GM21515 (cell line): ENCODE results near the gene BANP.
"Not testable (repeated sequence)": the region's sequence is repeated elsewhere in the genome, so short reads cannot be mapped to it uniquely, and the experiment has no call there.

Source experiments
- ATAC-seq: cut with Tn5 transposase; IDR thresholded peaks from one replicate; pipeline ENCODE4 v1.9.1; 2021; ENCODE audit not compliant: unreplicated experiment

BANP gene, protein sequence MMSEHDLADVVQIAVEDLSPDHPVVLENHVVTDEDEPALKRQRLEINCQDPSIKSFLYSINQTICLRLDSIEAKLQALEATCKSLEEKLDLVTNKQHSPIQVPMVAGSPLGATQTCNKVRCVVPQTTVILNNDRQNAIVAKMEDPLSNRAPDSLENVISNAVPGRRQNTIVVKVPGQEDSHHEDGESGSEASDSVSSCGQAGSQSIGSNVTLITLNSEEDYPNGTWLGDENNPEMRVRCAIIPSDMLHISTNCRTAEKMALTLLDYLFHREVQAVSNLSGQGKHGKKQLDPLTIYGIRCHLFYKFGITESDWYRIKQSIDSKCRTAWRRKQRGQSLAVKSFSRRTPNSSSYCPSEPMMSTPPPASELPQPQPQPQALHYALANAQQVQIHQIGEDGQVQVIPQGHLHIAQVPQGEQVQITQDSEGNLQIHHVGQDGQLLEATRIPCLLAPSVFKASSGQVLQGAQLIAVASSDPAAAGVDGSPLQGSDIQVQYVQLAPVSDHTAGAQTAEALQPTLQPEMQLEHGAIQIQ

DNA sequence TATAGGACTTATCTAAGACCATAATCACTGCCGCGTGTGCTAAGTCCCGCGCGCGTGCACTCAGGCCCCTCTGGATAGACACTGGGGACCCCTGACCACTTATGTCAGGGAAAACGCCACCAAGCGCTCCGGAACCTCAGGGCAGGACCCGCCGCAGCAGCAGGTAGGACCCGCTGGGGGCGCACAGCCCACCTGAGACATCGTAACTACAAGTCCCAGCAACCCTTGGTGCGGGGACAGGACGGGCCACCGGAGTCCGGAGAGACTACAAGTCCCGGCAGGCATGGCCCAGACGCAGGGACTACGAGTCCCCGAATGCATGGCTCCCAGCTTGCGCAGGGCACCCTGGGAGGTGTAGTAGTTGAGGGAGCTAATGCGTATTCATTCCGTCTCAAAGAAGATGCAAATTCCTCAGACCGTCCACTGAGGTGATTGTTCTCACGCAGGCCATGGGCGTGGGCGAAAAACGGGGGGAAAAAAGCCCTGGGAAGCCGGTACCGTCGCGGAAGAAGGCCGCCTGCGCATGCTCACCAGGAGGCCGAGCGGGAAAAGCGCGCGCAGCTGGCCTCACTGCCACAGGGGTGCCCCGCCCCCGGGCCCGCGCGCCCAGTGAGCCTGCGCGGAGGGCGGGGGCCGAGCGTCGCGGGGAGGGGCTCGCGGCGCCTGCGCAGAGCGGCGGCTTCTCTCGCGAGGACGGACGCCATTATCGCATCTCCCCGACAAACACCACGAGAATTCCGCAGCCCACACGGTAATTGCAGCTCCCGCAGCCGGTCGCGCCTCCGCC is at the start of gene BANP:
Gene BANP (plus strand): TSS at position 670 of the 787 bp plus-strand sequence. CDS start 23,682 bp downstream, outside the sequence.
- ATAC-seq: peak; percentile 83

DNA sequence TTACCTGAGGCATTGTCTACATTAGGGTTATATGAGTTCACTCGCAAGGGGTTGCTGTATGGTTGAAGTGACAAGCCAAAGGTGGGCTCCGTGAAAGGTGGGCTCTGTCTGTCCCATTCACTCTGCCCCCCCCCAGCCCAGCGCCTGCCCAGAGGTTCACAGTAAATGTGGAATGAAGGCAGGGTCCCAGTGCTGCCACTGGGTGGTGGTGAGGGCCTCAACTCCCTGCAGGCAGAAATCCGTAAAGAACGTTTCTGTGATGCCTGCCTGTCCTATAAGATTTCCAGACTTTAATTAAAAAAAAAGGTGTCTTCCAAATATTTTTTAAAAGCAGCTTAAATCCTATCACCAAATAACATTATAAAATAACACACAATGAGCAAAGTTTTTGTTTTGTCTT is 46.3 kb upstream of the BANP start:
- not testable (repeated sequence) for ATAC-seq

DNA sequence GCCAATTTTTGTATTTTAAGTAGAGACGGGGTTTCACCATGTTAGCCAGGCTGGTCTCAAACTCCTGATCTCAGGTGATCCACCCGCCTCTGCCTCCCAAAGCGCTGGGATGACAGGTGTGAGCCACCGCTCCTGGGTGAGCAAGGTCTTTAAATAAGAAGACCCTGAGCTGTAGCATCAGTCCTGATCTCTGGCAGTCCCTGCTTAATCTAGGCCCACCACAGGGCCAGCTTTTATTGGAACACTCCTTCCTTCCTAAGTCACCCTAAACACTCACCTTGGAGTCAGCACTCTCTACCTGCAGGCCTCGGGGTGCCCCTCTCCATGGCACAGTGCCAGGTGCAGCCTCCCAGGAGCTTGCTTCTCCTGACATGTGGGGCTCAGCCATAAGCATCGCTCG is 45.7 kb upstream of the BANP start:
- ATAC-seq: not testable (repeated sequence)

DNA sequence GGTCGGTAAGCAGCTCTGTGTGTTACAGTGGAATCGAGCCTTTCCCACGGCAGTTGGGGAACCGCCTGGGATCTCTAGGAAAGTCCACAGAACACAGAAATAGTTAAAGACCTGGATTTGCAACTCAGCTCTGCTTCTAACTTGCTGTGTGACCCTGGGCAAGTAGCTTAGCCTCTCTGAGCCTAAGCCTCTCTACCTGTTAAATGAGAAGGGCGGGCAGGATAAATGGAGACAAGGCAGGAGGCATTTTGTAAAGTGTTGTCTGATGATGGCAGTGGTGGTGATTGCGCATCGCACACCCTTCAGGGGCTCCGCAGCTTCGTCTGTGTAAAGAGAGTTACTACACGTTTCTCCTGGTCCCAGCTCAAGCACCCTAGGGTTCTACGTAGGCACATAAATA is 43.1 kb upstream of the BANP start:
- ATAC-seq: not testable (repeated sequence)

DNA sequence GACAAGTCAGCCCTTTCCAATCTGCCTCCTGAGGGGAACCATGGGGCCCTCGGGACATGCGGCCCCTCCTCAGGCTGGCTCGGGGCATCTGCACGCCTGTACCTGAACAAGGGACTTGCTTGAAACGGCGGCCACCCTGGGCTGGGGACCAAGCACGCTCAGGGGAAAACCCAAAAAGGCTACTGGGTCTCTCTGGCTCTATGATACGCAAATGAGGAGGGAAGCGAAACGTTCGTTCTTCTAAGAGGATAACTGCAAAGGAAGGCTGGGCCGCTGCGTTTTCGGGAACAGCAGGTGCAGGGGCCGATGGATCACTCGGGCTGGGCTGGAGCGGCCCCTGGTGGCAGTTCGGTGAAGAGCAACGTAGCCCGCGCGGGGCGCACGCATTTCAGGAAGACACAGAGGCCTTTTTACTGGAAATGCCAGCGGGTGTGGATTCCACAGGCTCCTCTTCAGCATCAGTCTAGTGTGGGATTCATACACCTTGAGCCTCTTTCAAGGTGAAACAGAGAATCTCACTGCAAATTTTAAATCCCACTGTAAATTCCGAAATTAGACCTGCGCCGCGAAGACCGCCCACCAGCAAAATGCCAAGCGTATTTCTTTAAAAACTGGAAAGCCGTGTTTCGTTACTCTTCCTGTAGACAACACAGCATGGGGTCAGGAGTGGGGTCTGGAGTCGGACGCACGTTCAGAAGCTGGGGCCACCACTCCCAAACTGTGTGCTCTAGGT is 41.9 kb upstream of the BANP start:
- ATAC-seq: peak; percentile 86

DNA sequence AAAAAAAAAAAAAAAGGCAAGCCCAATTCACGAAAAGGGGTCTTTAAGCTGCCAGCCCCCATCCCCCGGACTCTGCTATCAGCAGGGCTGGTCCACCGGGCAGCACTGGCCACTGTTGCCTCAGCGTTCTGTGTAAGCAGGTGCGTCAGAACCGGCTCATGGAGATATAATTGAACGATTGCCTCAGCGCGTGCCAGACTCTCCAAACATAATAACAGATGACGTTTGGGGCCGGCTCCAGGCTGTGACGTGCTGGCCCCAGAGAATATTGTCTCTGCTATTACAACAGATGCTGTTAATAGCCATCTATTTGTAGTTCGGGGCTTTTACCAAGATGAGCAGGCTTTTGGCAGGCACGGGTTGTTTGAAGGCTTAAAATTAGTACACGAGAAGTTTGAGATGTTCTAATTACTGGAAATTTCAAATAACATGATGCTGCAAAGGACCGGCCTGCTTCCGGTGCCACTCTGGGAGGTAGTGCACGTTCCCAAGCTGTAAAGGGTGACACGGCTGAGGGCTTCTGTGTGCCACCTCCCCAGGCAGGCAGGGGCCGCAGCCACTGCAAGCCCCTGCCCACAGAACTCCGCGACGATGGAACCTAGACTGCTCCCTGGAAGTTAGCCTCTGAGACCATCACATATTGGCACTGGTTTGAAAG is 40.0 kb upstream of the BANP start:
- not testable (repeated sequence) for ATAC-seq

DNA sequence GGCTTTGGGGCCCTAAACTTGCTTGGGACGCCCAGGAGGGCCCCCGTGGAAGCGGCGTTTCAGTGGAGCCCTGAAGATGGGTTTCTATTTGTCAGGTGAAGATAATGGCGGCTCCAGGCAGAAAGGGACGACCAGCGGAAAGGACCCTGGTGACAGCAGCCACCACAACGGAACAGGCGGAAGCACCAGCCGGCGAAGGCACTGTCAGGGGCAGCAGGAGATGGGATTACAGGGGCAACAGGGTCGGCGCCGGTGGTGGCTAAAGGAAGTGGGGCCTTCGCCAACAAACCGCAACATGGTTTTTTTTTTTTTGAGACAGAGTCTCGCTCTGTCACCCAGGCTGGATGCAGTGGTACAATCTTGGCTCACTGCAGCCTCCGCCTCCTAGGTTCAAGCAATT is 38.5 kb upstream of the BANP start:
- ATAC-seq: not testable (repeated sequence)

DNA sequence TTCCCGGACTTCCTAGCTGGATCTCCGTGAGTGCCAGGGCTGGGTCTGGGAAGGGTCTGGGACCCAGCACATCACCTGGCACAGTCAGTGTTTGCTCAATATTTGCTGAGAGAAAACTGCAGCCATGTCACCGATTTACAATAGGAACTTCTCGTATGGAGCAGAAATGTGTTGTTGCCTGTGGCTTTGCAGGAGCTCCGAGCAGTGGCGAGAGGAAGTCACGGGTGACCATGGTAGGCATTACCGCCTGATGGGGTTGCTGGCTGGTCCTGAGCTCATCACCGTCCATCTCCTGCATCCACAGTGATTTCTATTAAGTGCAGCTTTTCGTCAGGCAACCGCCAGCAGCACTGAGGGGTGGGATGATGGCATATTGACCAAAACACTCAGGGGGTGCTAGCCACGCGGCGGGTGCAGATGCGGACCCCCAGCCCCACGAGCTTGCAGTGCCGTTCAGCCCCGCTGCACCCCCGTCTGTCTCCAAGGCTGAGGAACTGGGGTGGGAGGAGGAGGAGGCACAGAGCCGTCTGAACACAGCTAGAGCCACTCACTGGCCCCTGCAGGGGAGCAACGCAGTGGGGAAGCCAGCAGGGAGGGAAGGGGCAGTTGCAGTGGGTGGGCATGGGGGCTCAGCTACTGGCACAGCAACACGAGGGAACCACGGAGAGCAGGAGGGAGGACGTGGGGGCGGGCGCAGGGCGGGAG is 37.1 kb upstream of the BANP start:
- ATAC-seq: not testable (repeated sequence)

DNA sequence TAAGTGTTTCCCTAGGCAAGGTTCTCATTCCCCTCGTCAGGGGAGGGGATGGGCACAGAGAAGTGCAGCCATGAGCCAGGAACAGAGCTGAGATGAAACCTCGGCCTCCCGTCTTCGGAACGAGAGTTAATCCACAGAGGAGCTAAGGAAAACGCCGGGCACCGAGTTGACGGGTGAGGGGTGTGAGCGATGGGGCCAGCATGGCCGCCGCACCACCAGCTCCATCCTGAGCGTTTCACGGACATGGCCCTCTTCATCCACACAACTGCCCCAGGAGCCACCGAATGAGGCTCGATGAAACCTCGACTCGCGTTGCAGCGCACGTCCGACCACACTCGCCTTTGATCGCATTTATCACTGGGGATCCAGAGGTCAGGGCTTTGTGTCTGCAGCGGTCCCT is 36.4 kb upstream of the BANP start:
- no peak for ATAC-seq

DNA sequence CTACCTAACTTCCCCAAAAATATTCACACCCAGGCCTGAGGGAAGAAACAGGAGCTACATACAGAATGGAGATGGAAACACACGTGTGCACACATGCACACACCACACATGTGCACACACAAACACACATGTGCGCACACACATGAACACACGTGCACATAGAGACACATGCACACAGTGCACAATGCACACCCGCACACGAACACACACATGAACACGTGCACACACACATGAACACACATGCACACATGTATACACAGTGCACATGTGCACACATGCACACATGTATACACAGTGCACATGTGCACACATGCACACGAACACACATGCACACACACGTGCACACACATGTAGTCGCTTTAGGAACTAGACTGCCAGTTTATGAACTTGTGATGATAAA is 33.7 kb upstream of the BANP start:
- ATAC-seq: no peak

DNA sequence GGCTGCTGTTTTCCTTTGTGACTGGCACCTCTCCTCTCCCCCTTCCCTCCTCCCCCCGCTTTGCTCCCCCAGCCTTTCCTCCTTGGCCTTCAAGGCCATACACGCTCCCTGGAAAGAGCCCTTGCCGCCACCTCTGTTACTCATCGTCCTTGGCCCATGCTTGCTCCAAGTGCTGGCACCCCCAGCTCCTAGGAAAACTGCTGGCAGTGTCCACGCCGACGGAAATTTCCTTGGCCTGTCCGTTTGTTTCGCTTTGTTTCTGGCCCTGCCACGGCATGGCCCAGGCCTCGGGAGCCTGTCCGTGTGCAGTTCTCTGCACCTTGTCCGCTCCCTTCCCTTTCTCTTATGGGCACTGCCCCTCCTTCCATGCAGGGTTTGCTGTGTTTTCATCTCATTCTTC is 32.9 kb upstream of the BANP start:
- no peak for ATAC-seq

DNA sequence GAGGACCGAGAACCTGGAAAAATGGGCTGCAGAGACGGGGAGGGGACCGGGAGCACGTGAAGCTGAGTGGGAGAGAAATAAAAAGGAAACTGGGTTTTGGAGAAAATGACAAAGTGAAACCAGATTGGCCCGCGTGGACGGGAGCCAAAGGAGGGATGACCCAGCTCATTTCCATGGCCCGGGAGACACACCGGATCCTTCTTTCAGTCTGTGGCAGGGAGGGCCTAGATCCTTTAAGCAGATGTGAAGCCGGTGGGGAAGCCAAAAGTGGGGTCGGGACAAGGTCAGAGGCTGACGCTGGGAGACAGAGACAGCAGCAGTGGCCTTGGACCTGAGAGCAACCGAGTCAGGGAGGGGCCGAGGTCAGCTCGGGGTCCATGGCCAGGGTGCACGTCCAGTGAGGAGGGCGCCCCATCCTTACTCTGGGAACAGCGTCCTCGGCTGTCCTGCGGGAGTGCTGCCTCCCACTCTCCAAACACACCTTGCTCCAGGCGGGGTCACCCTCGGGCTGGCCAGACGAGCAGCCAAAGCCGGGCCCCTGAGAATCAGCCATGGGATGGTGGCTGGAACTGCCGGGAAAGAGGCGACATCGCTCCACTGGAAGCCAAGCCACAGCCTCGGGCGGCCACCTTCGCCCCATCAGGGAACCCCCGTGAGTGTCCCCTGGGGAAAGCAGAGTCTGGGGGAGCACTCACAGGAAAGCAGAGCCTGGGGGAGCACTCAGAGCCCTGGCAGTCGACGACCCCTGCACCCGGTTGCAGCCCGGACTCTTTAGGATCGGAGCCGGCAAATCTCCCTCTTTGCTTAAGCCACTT is 32.2 kb upstream of the BANP start:
- no peak for ATAC-seq

DNA sequence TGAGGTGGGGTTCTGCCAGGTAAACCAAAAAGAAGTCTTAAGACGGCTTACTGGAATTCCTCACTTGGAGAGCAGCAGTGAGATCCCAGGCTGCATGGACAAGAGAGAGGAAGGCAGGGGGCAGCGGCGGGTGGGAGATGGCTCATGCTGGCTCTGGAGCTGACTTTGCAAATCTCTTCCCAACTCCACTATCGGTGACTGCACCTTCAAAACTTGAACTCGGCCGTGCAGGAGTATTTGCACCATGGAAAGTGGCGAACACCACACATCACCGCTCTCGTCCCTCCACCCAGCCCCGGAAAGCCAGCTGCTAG is 31.6 kb upstream of the BANP start:
- ATAC-seq: no peak

DNA sequence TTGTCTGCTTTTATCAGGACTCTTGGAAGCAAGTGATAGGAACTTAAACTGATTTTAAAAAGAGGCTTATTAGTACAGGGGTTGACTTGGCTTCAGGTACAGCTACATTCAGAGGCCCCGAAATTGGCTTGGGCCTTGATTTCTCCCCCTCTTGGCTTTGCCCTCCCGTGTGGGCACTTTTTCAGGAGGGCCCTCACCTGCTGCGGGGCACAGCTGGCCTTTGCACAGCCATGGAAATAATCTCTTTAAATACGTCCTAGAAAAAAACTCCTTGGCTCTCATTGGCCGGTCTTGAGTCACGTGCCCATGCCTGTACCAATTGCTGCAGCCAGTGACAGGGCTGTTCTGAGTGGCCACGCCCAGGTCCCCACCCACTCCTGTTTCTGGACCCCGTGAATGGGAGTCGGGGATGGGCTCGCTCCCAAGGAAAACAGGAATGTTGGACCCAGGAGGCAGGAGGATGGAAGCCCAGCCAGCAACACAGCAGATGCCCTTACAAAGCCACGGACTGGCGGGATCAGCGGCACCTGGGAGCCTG is 29.9 kb upstream of the BANP start:
- no peak for ATAC-seq

DNA sequence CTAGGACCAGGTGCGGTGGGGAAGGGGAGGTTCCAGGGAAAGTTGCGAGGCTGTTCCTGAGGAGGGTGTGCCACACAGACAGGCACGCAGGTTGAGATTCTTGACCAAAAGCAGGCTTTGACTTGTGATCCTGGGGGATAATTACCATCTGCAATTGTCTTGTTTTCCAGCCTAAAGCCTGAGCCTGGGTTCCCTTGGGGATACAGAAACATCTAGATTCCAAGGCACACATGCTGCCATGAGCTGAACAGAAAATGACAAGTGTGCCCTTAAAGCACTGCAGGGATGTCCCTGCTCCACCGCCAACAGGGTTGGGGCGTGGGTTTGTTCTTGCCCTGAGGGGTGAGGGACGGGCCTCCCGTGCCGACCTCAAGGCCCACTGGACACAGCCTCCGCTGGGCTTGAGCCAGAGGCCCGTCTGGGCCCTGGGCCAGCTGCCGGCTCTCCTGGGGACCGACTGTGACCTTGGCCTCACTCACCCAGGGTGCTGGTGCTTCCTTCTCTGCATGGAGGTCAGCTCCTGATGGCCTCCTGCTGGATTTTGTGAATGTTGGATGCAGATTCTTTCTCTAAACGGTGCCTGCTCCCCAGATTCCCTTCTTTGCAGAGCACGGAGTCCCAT is 28.9 kb upstream of the BANP start:
- no peak for ATAC-seq

DNA sequence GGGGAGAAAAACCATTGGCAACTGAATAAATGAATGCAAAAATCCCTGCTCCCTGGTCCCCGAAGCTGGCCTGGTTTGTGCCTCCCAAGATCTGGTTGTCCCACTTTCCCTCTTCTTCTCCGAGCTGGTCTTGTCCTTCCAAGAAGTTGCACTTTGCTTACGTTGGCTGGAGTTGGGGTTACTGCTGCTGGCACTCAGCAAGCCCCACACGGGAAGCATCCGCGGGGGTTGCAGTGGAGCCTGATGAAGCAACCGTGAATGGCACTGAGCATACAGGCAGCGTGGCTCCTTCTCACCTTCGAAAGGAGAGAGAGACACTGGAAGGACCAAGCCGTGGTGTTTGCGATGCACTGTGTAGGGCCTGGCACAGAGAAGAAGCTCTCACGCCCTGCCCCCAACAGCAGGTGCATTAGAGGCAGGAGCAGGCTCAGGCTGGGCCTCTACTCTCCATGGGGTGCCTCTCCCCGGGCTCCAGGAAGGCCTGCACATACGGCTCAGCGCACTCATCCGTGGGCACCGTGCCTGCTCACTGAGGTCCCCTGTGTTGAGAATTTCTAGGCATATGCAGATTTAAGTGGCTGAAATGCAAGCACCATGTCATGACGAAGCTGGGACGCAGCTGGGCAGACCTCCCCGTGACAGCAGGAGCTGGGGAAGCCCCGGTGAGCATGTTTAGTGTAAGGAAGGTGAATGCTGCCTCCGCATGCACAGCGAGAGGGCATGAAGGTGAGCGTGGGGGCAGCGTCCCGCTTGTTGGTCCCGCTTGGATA is 27.0 kb upstream of the BANP start:
- peak; percentile 56 for ATAC-seq

DNA sequence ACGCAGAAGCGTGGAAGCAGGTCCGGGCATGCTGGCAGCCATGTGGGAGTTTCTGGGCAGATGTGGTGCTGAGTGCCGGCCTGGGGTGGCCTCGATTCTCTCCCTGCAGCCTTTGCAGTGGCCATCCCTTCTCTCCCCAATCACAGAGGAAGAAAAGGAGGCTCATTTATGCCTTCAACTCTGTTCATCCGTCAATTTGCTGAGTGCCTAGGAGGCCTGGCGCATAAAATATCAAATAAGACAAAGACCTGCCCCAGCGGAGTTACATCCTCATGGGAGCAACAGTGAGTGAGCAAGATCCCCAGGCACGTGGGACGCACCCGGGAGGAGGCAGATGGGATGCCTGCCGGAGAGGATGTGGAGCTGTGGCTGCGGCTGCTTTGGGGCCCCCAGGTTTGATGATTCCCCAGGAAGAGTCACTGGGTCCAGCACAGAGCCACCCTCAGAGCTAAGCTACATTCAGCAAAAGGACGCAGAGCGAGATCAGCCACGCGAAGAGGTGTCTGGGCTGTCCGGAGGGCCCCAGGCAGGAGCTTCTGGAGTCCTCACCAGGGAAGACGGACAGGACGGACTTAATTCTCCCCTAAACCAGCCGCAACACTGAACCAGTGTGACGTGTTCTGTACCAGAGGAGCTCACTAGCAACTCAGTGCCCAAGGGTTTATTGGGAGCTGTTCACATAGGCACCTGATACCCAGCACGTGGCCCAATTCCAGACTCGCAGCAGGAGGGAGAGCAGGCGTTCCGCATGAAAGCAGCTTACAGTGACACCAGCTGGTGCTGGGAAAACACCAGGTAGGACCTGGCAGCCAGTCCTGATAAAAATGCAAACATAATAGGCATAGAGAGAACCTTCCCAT is 26.2 kb upstream of the BANP start:
- no peak for ATAC-seq
